WERI-Rb-1 (cell line): ENCODE measurements around the gene FTO.

ENCODE experiments used
- DNase-seq: peaks from one replicate; pipeline ENCODE4 v3.0.0-alpha.2; 2020
- H3K27ac ChIP-seq: fragments of 250-450 bp; sonication (Bioruptor Pico); 2 replicates; pipeline ENCODE4 v1.5.1; 2020; ENCODE audit warnings: mild to moderate bottlenecking, moderate library complexity
- H3K27me3 ChIP-seq: fragments of 250-450 bp; sonication (Bioruptor Pico); 2 replicates; pipeline ENCODE4 v1.5.1; 2021; ENCODE audit warnings: mild to moderate bottlenecking, low read depth, moderate library complexity; ENCODE audit not compliant: insufficient read depth, severe bottlenecking
- H3K36me3 ChIP-seq: fragments of 250-450 bp; sonication (Bioruptor Pico); 2 replicates; pipeline ENCODE4 v1.5.1; 2020; ENCODE audit warnings: mild to moderate bottlenecking, moderate library complexity
- H3K4me3 ChIP-seq: 2 replicates; pipeline ENCODE4 v1.5.1; 2011; ENCODE audit warnings: low read depth, mild to moderate bottlenecking, control low read depth, low read length
- H3K9me3 ChIP-seq: fragments of 250-450 bp; sonication (Bioruptor Pico); 2 replicates; pipeline ENCODE4 v1.5.1; 2021; ENCODE audit warnings: mild to moderate bottlenecking, moderate library complexity; ENCODE audit not compliant: severe bottlenecking
- CTCF ChIP-seq: IDR thresholded peaks from 2 replicates; pipeline ENCODE4 v1.5.1; 2011; ENCODE audit warnings: low read depth, mild to moderate bottlenecking, control low read depth, inconsistent platforms, low read length

Gene FTO

GRCh38 chr16:54066451-54067105 is 362.6 kb downstream of the FTO start:
- Histone ChIP-seq H3K36me3 (no peaks in the 10 kb centered on the region), H3K9me3 (no peaks in the 10 kb centered on the region), H3K27me3 (no peaks in the 10 kb centered on the region), H3K4me3 (no peak overlapping the region), H3K27ac (no peak overlapping the region)
- no peak for TF ChIP-seq CTCF
- DNase-seq: no peak

GRCh38 chr16:54067322-54068065 is 363.5 kb downstream of the FTO start:
- Histone ChIP-seq H3K27ac (no peak overlapping the region), H3K9me3 (no peaks in the 10 kb centered on the region), H3K4me3 (no peak overlapping the region), H3K27me3 (no peaks in the 10 kb centered on the region), H3K36me3 (no peaks in the 10 kb centered on the region)
- no peak for TF ChIP-seq CTCF
- DNase-seq: no peak

GRCh38 chr16:54068212-54068611 is 364.3 kb downstream of the FTO start:
- no peak for TF ChIP-seq CTCF
- Histone ChIP-seq H3K27me3 (no peaks in the 10 kb centered on the region), H3K27ac (no peak overlapping the region), H3K4me3 (no peak overlapping the region), H3K9me3 (no peaks in the 10 kb centered on the region), H3K36me3 (no peaks in the 10 kb centered on the region)
- no peak for DNase-seq

GRCh38 chr16:54069601-54070239 is 365.8 kb downstream of the FTO start:
- H3K9me3 ChIP-seq: no peaks in the 10 kb centered on the region
- no peaks in the 10 kb centered on the region for H3K36me3 ChIP-seq
- no peak overlapping the region for H3K27ac ChIP-seq
- TF ChIP-seq CTCF: no peak
- no peak for DNase-seq
- no peak overlapping the region for H3K4me3 ChIP-seq
- no peaks in the 10 kb centered on the region for H3K27me3 ChIP-seq

GRCh38 chr16:54070789-54071343 is 366.9 kb downstream of the FTO start:
- H3K9me3 ChIP-seq: no peaks in the 10 kb centered on the region
- DNase-seq: no peak

More at GRCh38 chr16:54070789-54071343, 366.9 kb downstream of the FTO start:
- TF ChIP-seq CTCF: no peak
- Histone ChIP-seq H3K27ac (no peak overlapping the region), H3K27me3 (no peaks in the 10 kb centered on the region), H3K36me3 (no peaks in the 10 kb centered on the region), H3K4me3 (no peak overlapping the region)
